SW 1271 (cell line): ENCODE data around the gene ALG3.
A peak's percentile ranks its signal among the peaks of the same experiment; 100 is the strongest.
"Not testable (repeated sequence)": the region's sequence is repeated elsewhere in the genome, so short reads cannot be mapped to it uniquely, and the experiment has no call there.

Experiments
- DNase-seq, 2 experiments: peaks; one replicate each; lab custom pipeline; 2025; lab: John Stamatoyannopoulos, UW

ALG3 gene

GRCh38 chr3:184248454-184249411 is at the start of gene ALG3:
ALG3 (minus strand) TSS chr3:184248962; CDS start chr3:184248940, 22 bp downstream.
- peak; percentile 37 to 71 for DNase-seq

GRCh38 chr3:184296616-184297015 is 47.9 kb upstream of the ALG3 start:
- no peak for DNase-seq

GRCh38 chr3:184295771-184296170 is 47.0 kb upstream of the ALG3 start:
- DNase-seq = no peak

- no peak for DNase-seq
Observed at GRCh38 chr3:184291738-184292445, 43.1 kb upstream of the ALG3 start.

GRCh38 chr3:184291044-184291737 is 42.4 kb upstream of the ALG3 start:
- no peak for DNase-seq

GRCh38 chr3:184290331-184290730 is 41.6 kb upstream of the ALG3 start:
- no peak for DNase-seq

- peak in 1 of 2 experiments; percentile 49 for DNase-seq
Observed at GRCh38 chr3:184289426-184289938, 40.7 kb upstream of the ALG3 start.

GRCh38 chr3:184284696-184285095 is 35.9 kb upstream of the ALG3 start:
- DNase-seq = peak; percentile 59 to 68

- DNase-seq = no peak
Observed at GRCh38 chr3:184283681-184284080, 34.9 kb upstream of the ALG3 start.

GRCh38 chr3:184282941-184283340 is 34.2 kb upstream of the ALG3 start:
- peak in 1 of 2 experiments; percentile 10 for DNase-seq

- no peak for DNase-seq
Observed at GRCh38 chr3:184277366-184277765, 28.6 kb upstream of the ALG3 start.

GRCh38 chr3:184275961-184276910 is 27.5 kb upstream of the ALG3 start, which contains the start of gene ECE2:
ECE2 (plus strand) TSS chr3:184276022; CDS start chr3:184276154, 132 bp downstream.
- DNase-seq = no peak

GRCh38 chr3:184275381-184275701 is 26.6 kb upstream of the ALG3 start:
- no peak for DNase-seq

- DNase-seq = no peak
Observed at GRCh38 chr3:184272269-184272668, 23.5 kb upstream of the ALG3 start.

GRCh38 chr3:184267249-184267648 is 18.5 kb upstream of the ALG3 start:
- DNase-seq = not testable (repeated sequence)

- DNase-seq = no peak
Observed at GRCh38 chr3:184262764-184263179, 14.0 kb upstream of the ALG3 start.

GRCh38 chr3:184261854-184262763 is 13.3 kb upstream of the ALG3 start:
- peak in 1 of 2 experiments; percentile 80 for DNase-seq

GRCh38 chr3:184261270-184261853 is 12.6 kb upstream of the ALG3 start, which contains the start of gene CAMK2N2:
CAMK2N2 (minus strand) TSS chr3:184261553; CDS start chr3:184261285, 268 bp downstream.
- peak; percentile 73 to 89 for DNase-seq

- DNase-seq = no peak
Observed at GRCh38 chr3:184260724-184261269, 12.0 kb upstream of the ALG3 start.
